Effector CD8-positive, alpha-beta T cell (primary cell): ENCODE data around the gene TMC3.
"Not testable (repeated sequence)": the region's sequence is repeated elsewhere in the genome, so short reads cannot be mapped to it uniquely, and the experiment has no call there.

Experiments used
- DNase-seq: peaks from one replicate; lab custom pipeline; 2025; lab: John Stamatoyannopoulos, UW

Gene TMC3

GRCh38 chr15:81384891-81385720 is 11.1 kb upstream of the TMC3 start:
- no peak for DNase-seq

DNA sequence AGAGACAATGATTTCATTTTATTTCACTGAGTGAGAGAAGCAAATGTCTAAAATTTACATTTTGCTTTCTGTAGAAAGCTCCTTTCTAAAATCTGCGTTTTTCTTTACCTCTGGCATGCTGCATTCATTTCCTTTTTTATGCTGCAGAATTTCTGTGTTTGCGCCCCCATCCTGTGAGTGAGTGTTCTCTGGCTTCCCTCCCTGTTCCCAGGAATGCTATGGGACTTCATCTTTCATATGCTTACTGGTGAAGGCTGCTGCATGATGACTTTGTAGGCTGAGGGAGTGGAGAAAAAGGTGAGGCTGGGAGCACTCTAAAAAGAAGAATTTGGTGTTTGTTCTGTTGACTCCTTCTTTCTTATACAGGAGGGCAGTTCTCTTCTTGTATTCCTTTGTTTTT is 7.7 kb upstream of the TMC3 start:
- no peak for DNase-seq

- DNase-seq = no peak
These were observed 6.7 kb upstream of the TMC3 start for GRCh38 chr15:81380668-81381067.

- no peak for DNase-seq
These were observed 6.2 kb upstream of the TMC3 start for GRCh38 chr15:81380203-81380602.

- no peak for DNase-seq
These were observed 5.3 kb upstream of the TMC3 start for GRCh38 chr15:81379269-81379668.

- DNase-seq = no peak
These were observed 4.4 kb upstream of the TMC3 start for GRCh38 chr15:81378443-81378842.

GRCh38 chr15:81377871-81378270 is 3.9 kb upstream of the TMC3 start:
- DNase-seq = no peak

- DNase-seq = no peak
These were observed 2.2 kb upstream of the TMC3 start for GRCh38 chr15:81376231-81376630.

- no peak for DNase-seq
These were observed 1.4 kb upstream of the TMC3 start for GRCh38 chr15:81375461-81375860.

- no peak for DNase-seq
These were observed 837 bp downstream of the TMC3 start for GRCh38 chr15:81373176-81373575.

DNA sequence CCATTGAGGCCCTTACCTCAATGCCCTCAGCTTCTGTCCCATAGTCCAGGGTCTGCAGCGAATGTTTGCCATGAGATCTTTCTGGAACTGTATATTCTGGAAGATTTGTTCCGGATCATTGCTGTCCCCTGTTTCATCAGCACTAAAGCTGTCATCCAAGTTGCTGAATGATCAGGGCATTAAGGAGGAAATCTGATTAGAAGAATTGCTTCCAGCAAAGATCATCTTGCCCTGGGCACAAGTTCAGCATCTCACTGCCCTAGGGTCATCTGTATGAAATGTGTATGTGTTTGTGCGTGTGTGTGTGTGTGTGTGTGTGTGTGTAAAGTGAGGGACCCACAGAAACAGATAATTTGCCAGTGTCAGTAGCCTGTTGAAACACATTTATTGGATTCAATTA is 1.4 kb downstream of the TMC3 start:
- DNase-seq = no peak

- no peak for DNase-seq
These were observed 10.1 kb downstream of the TMC3 start for GRCh38 chr15:81363718-81364500.

GRCh38 chr15:81363276-81363675 is 10.7 kb downstream of the TMC3 start:
- DNase-seq = no peak

DNA sequence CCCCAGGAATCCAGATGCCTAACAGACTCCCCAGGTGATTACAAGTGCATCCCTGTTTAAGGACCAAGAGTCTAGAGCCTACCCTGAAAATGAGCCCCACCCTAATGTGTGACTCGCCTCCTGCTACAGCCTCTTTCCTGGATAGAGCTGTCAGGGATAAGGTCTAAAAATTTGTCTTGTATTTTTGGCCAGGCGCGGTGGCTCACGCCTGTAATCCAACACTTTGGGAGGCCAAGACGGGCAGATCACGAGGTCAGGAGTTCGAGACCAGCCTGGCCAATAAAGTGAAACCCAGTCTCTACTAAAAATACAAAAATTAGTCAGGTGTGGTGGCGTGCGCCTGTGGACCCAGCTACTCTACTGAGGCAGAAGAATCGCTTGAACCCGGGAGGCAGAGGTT is 11.2 kb downstream of the TMC3 start:
- DNase-seq = no peak

- DNase-seq = no peak
These were observed 12.1 kb downstream of the TMC3 start for GRCh38 chr15:81361891-81362290.

DNA sequence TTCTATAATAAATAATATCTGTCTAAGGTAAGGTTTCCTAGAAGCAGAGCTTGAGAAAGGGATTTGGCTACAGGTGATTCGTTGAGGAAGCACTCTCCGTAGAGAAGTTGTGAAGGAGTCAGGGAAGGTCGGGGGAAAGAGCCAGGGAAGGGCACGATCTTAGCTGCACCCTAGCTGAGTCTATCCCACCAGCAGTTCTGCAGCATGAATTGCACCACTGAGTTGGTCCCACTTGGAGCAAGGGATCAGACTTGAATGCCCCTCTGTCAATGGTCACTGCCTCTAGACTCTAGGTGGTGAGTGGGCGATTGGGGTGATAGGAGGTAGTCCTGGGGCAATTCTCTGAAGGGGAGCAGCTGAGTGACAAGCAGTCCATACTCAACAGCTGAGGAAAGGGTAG is 13.5 kb downstream of the TMC3 start:
- no peak for DNase-seq

DNA sequence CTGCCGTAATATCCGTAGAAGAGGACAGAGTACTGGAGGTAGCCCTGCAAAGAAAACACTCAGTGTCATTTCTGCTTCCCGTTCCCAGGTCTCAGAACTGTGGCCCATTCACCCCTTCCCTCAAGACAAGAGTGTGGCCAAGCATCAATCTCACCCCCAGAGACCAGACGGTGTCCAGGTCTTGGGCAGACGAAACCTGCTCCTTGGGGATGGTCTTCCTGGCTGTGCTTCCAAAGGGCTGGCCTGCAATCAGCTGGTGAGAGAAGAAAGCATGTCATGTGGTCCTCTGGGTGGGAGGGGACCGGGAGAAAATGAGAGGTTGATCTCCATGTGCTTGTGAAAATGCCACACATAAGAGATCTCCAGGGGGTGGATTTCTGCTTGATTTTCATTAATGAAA is 15.8 kb downstream of the TMC3 start:
- DNase-seq = no peak

GRCh38 chr15:81357180-81357686 is 16.8 kb downstream of the TMC3 start:
- no peak for DNase-seq

- no peak for DNase-seq
These were observed 17.8 kb downstream of the TMC3 start for GRCh38 chr15:81356252-81356651.

- no peak for DNase-seq
These were observed 22.4 kb downstream of the TMC3 start for GRCh38 chr15:81351651-81352050.

- DNase-seq = no peak
These were observed 24.7 kb downstream of the TMC3 start for GRCh38 chr15:81349271-81349670.

- not testable (repeated sequence) for DNase-seq
These were observed 25.3 kb downstream of the TMC3 start for GRCh38 chr15:81348691-81349090.

GRCh38 chr15:81347910-81348309 is 26.1 kb downstream of the TMC3 start:
- no peak for DNase-seq
